GM21423 (cell line): Measurements from ENCODE around the gene FIBCD1.

Experiments
- ATAC-seq: cut with Tn5 transposase; IDR thresholded peaks from one replicate; pipeline ENCODE4 v1.9.1; 2021; ENCODE audit warnings: mild to moderate bottlenecking, moderate library complexity; ENCODE audit not compliant: unreplicated experiment

The FIBCD1 gene

DNA sequence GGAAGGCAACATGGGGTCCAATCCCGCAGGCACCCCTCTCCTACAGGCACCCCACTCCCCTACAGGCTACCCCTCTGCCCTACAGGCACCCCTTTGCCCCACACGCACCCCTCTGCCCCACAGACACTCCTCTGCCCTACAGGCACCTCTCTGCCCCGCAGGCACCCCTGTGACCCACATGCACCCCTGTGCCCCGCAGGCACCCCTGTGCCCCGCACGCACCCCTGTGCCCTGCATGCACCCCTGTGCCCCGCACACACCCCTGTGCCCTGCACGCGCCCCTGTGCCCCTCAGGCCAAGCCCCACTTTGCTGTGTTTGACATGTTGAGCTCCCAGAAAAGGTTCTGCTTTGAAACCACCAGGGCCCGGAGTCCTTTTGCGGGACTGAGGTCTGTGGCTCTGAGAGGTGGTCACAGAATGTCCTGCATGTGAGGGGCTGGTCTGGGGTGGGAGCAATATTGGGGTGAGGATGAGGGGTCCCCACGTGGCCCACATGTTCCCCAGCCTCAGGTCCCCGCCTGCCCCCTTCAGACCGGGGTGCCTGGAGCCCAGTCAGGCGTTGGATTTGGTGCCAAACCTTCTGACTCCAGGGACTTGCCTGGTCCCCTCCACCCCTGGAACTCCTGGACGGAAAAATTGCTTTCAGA, 41.8 kb downstream of the FIBCD1 start:
- ATAC-seq = no peak

- no peak for ATAC-seq
Measured at GRCh38 chr9:130896233-130897014, 42.6 kb downstream of the FIBCD1 start, which contains the start of gene QRFP. QRFP (minus strand) TSS chr9:130896812; CDS start chr9:130893838, 2,974 bp downstream.

DNA sequence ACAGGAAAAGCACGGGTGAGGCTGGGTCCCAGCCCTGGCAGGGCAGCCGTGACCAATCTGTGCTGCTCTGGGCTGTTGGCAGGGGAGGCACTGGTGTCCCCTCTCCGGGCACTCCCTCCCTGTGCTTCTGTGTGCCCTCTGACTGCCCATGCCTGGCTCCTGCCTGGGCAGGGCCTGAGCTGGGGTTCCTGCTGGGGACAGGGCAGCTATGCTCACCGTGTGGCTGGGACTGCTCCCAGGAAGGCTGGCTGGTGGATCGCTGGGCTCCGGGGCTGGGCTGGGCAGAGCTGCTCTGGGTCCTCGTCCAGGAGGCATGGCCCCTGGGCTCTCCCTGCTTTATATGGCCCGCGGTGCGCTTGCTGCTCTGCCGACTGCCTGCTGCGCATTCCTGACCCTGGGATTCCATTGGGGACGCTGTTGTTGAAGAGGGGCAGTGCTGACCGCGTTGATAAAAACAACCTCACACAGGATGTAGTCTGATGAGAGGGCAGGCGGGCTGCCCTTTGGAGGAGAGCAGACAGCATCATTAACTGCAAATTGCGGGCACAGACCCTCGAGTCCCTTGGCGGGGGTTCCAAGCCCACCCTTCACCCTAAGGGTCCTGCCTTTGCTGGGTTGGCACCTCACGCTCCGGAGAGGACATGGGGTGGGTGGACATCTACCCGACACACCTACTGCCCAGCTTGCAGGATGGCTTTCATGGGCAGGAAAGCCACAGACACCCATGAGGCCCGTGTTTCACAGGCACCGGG, 43.4 kb downstream of the FIBCD1 start:
- no peak for ATAC-seq

GRCh38 chr9:130895038-130895437, 44.0 kb downstream of the FIBCD1 start:
- no peak for ATAC-seq

- no peak for ATAC-seq
Measured at GRCh38 chr9:130894546-130894945, 44.5 kb downstream of the FIBCD1 start.

DNA sequence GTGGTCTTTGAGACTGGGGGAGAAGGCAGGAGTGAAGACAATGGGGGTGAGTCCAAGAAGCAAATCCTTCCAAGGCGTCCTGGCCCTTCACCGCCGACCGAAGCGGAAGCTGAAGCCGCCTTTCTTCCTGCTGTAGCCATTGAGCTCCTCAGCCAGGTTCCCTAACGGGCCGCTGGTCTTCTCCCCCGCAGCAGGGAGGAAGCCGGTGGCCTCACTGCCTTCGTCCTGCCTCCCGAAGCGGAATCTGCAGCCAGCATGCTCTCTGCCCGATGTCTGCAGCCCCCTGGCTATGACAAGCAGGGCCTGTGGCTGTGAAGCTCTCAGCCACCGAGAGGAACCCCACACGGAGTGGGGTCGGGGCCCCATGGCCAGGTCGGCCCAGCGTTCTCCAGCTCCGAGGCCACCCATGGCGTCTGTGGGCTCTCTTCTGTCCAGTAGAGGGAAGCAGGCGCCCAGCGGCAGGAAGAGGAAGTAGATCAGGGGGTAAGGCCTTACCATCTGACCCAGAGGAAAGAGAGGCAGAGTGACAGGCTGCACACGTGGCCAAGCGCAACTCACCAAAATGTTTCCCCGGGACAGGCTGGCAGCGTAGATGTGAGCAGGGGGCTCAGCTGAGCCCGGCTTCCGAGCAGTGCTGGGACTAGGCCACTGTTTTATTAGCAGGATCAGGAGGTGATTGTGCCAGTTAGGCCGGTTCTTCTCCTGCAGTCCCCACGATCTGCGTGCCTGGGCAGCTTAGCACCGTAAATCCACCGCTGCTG, 45.5 kb downstream of the FIBCD1 start:
- no peak for ATAC-seq

GRCh38 chr9:130892477-130893304, 46.4 kb downstream of the FIBCD1 start:
- ATAC-seq = no peak

GRCh38 chr9:130891688-130892476, 47.2 kb downstream of the FIBCD1 start:
- ATAC-seq = no peak

DNA sequence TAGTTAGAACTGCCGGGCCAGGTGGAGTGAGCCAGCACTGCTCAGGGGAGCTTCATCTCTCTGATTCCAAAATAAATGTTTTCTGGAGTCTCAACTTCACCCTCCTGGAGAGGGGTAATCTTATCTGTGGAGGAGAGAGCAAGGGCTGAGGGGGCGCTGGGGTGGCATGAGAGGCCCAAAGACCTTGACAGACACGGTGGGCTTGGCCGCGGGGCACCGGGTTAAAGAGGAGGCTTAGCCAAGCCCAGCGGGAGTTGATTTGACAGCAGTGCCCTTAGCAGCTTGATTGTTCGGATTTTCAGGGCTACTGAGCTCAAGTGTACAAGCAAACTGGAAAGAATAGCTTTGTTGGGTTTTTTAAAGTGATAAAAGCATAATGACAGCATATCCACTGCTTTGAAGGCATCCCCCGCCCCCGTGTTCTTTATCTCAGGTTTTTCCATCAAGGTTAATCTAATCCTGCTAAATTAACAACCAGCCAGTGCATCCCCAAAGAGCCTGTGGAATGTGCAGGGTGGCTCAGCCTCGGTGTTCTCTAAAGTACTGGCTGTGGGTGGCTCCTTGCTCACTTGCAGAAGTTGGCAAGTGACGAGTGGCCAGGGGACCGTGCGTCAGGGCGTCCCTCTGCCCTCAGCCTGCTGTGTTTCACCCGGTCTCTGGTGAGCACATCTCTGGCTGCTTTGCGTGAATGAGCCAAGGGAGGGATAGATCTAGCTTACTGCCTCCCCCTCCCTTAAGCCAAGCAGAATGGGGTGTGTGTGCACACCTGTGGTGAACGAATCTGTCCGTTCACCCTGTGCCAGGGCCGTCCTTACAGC, 48.0 kb downstream of the FIBCD1 start:
- ATAC-seq = no peak

DNA sequence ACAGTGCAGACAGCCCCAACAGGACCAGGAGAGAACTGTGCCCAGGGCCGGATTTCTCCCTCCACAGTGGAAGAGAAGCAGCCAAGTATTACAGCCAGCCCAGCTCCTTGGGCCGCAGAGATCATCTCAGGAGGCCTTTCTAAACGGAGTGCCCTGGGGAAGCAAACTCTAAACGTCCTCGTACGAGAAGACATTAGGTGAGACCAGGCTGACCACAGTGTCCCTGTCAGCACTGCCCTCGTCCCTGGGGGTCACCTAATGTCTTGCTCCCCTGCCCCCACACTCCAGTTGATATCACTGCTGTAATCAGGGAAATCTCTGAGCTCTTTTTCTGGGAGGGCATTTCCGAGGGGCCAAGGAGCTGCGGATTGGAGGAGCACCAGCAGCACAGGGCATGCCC, 48.9 kb downstream of the FIBCD1 start:
- no peak for ATAC-seq

DNA sequence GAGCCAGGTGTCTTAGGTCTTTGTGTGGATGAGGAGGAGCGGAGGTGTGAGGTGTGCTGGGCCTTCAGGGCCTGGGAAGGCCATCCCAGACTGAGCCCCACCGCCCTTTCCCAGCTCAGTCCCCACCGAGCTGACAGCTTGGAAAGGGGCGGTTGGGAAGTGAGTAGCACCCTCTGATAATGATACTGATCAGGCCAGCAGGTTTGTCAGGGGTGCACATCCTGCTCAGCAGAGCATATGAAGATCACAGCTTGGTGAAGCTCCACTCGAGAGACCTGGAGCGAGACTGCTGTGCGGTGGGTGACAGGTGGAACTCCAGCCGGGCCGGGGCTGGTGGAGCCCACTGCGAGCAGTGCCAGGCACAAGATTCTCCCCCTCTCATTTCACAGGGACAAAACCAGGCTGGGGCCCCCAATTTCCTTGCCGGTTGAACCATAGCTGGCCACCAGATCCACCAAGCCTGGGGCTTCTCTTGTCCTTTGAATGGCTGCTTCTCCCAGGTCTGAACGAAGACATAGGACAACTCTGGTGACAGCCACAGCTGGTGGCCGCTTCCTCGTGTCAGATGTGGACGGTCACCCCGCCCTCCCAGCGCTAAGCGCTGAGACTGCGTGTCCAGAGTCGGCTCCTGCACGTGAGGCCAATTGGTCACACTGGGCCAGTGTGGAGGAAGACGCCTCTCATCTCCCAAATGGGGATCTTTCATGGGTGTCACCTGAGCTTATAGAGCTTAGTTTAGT, 50.7 kb downstream of the FIBCD1 start:
- ATAC-seq = no peak

DNA sequence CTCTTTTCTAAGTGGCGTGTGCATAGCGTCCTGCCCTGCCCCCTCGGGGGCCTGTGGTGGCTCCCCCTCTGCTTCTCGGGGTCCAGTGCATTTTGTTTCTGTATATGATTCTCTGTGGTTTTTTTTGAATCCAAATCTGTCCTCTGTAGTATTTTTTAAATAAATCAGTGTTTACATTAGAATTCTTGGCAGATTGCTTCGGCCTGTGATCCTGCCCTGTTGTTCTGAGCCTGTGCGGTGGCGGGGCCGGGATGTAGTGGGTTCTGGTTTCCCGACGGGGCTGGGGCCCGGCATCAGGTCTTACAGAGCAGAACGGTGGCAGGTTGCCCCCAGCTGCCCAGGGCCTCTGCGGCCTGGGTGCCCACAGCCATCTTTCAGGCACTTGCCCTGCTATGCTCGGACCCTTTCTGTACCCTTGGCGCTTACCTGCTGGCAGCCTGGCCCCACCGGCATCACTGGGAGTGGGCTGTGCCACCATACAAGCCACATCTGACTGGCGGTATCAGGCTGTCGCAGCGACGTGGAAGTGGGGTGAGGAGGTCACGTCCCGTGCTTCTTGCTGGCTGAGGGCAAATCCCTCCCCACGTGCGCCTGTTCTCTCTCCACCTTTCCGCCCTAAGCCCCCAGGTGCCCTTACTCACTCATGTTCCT, 51.4 kb downstream of the FIBCD1 start:
- no peak for ATAC-seq

DNA sequence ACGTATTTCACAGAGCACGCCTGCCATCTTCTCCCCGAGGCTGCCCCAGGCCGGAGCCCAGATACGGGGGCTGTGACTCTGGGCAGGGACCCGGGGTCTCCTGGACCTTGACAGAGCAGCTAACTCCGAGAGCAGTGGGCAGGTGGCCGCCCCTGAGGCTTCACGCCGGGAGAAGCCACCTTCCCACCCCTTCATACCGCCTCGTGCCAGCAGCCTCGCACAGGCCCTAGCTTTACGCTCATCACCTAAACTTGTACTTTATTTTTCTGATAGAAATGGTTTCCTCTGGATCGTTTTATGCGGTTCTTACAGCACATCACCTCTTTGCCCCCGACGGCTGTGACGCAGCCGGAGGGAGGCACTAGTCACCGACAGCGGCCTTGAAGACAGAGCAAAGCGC, 52.1 kb downstream of the FIBCD1 start:
- no peak for ATAC-seq

DNA sequence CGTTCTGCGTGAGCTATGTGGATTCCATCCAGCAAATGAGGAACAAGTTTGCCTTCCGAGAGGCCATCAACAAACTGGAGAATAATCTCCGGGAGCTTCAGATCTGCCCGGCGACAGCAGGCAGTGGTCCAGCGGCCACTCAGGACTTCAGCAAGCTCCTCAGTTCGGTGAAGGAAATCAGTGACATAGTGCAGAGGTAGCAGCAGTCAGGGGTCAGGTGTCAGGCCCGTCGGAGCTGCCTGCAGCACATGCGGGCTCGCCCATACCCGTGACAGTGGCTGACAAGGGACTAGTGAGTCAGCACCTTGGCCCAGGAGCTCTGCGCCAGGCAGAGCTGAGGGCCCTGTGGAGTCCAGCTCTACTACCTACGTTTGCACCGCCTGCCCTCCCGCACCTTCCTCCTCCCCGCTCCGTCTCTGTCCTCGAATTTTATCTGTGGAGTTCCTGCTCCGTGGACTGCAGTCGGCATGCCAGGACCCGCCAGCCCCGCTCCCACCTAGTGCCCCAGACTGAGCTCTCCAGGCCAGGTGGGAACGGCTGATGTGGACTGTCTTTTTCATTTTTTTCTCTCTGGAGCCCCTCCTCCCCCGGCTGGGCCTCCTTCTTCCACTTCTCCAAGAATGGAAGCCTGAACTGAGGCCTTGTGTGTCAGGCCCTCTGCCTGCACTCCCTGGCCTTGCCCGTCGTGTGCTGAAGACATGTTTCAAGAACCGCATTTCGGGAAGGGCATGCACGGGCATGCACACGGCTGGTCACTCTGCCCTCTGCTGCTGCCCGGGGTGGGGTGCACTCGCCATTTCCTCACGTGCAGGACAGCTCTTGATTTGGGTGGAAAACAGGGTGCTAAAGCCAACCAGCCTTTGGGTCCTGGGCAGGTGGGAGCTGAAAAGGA, 53.3 kb downstream of the FIBCD1 start:
- ATAC-seq = no peak

DNA sequence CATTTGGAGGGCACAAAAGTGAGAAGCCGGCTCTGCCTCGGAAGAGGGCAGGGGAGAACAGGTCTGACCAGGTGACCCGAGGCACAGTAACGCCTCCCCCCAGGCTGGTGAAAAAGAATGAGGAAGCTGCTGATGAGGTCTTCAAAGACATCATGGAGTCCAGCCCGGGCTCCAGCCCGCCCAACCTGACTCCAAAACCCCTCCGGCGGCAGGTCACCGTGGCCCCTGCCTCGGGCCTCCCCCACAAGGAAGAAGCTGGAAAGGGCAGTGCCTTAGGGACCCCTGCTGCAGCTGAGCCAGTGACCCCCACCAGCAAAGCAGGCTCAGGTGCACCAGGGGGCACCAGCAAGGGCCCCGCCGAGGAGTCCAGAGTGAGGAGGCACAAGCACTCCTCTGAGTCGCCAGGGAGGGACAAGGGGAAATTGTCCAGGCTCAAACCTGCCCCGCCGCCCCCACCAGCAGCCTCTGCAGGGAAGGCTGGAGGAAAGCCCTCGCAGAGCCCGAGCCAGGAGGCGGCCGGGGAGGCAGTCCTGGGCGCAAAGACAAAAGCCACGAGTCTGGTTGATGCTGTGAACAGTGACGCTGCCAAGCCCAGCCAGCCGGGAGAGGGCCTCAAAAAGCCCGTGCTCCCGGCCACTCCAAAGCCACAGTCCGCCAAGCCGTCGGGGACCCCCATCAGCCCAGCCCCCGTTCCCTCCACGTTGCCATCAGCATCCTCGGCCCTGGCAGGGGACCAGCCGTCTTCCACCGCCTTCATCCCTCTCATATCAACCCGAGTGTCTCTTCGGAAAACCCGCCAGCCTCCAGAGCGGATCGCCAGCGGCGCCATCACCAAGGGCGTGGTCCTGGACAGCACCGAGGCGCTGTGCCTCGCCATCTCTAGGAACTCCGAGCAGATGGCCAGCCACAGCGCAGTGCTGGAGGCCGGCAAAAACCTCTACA, 54.2 kb downstream of the FIBCD1 start:
- no peak for ATAC-seq
